A549 (cell line): Measurements from ENCODE around the gene DLGAP1. TPM values are rescaled to one million over a fixed set of nuclear protein-coding genes. Genes with fewer than 3 reads are reported as not detected.

Source experiments
- ATAC-seq, 2 experiments: fragments of 200-7000 bp in 1 of 2; fragments of >200 bp in 1 of 2; cut with Nextera tagmentation in 1 of 2; cut with Tn5 transposase in 1 of 2; 3 replicates each; pipeline versions ENCODE4 v1.8.0 to v1.9.1; 2018 to 2020; ENCODE audit warnings: mild to moderate bottlenecking in 1 of 2, moderate library complexity in 1 of 2
- CTCF ChIA-PET: fragments of 300-600 bp; sonication (Branson Sonifier 250); formaldehyde crosslinking; extraction: SDS; loops from one replicate; lab custom pipeline; 2021; ENCODE audit warnings: antibody characterized with exemption, inconsistent platforms; lab: Yijun Ruan, JAX
- POLR2A ChIA-PET: fragments of 350-600 bp; formaldehyde crosslinking; extraction: SDS; loops from one replicate; lab custom pipeline; 2021; ENCODE audit warnings: antibody characterized with exemption, inconsistent platforms; lab: Yijun Ruan, JAX
- DNase-seq, 2 experiments: peaks; one replicate each; pipeline versions ENCODE4 v3.0.0 to v3.0.0-alpha.2; 2011 to 2016; ENCODE audit warnings: low read depth in 1 of 2, low spot score in 1 of 2
- FAIRE-seq: peaks from 2 replicates; lab custom pipeline; 2011; peaks lifted over from hg19 to GRCh38; lab: Jason Lieb, UNC
- H3K27ac ChIP-seq, 2 experiments: fragments of >200 bp; sonication (Bioruptor Twin); formaldehyde crosslinking; 3 replicates each; pipeline ENCODE4 v1.5.1; 2016 to 2017
- H3K4me1 ChIP-seq: fragments of >200 bp; sonication (Bioruptor Twin); formaldehyde crosslinking; 3 replicates; pipeline ENCODE4 v1.6.1; 2016
- H3K4me2 ChIP-seq: fragments of >200 bp; sonication (Bioruptor Twin); formaldehyde crosslinking; 3 replicates; pipeline ENCODE4 v1.6.1; 2016
- H3K4me3 ChIP-seq: fragments of >200 bp; sonication (Bioruptor Twin); formaldehyde crosslinking; 3 replicates; pipeline ENCODE4 v1.5.1; 2016
- H3K9me3 ChIP-seq: fragments of >200 bp; sonication (Bioruptor Twin); formaldehyde crosslinking; 3 replicates; pipeline ENCODE4 v1.6.1; 2016
- BHLHE40 ChIP-seq: IDR thresholded peaks from 2 replicates; pipeline ENCODE4 v1.6.1; 2012; ENCODE audit warnings: low read depth, low read length, inconsistent platforms
- CTCF ChIP-seq: fragments of >200 bp; sonication (Bioruptor Twin); formaldehyde crosslinking; IDR thresholded peaks from 3 replicates; pipeline ENCODE4 v1.5.1; 2016
- EHF ChIP-seq: fragments of 250-450 bp; sonication (Bioruptor Pico); IDR thresholded peaks from 2 replicates; pipeline ENCODE4 v1.5.0; 2020; ENCODE audit warnings: mild to moderate bottlenecking
- FOXS1 ChIP-seq: fragments of 250-450 bp; sonication (Bioruptor Pico); IDR thresholded peaks from 2 replicates; pipeline ENCODE4 v1.5.0; 2020; ENCODE audit warnings: mild to moderate bottlenecking, moderate library complexity
- HDAC2 ChIP-seq: fragments of 200-600 bp; sonication (generic); IDR thresholded peaks from 2 replicates; pipeline ENCODE4 v1.6.1; 2016
- HES2 ChIP-seq: fragments of >200 bp; sonication (Bioruptor Twin); formaldehyde crosslinking; IDR thresholded peaks from 2 replicates; pipeline ENCODE4 v1.6.1; 2016
- HOXA7 ChIP-seq: fragments of 250-450 bp; sonication (Bioruptor Pico); IDR thresholded peaks from 2 replicates; pipeline ENCODE4 v1.5.0; 2020; ENCODE audit warnings: mild to moderate bottlenecking, moderate library complexity
- JUN ChIP-seq, 2 experiments: fragments of >200 bp; sonication (Bioruptor Twin); formaldehyde crosslinking; IDR thresholded peaks; 2 replicates in 1 of 2; 3 replicates in 1 of 2; pipeline ENCODE4 v1.6.1; 2016 to 2017
- KDM1A ChIP-seq: fragments of 200-600 bp; sonication (generic); IDR thresholded peaks from 2 replicates; pipeline ENCODE4 v1.6.1; 2016; ENCODE audit warnings: low read depth, mild to moderate bottlenecking
- MYC ChIP-seq: IDR thresholded peaks from 2 replicates; pipeline ENCODE4 v1.6.1; 2012; ENCODE audit warnings: mild to moderate bottlenecking, inconsistent platforms, low read length, improper control_type of control experiment, borderline replicate concordance
- NFE2L2 ChIP-seq: fragments of 150-350 bp; conservative IDR thresholded peaks from 2 replicates; pipeline ENCODE4 v1.6.1; 2014; ENCODE audit warnings: low read length
- PBX3 ChIP-seq: IDR thresholded peaks from 2 replicates; pipeline ENCODE4 v1.6.1; 2012
- POLR2AphosphoS2 ChIP-seq: conservative IDR thresholded peaks from 2 replicates; pipeline ENCODE4 v1.6.1; 2012; ENCODE audit warnings: low read length, improper control_type of control experiment, inconsistent platforms
- RAD21 ChIP-seq, 2 experiments: fragments of >200 bp in 1 of 2; sonication (Bioruptor Twin) in 1 of 2; formaldehyde crosslinking in 1 of 2; IDR thresholded peaks in 1 of 2; conservative IDR thresholded peaks in 1 of 2; 2 replicates in 1 of 2; 3 replicates in 1 of 2; pipeline ENCODE4 v1.6.1; 2012 to 2018; ENCODE audit warnings: inconsistent platforms in 1 of 2
- RCOR1 ChIP-seq: fragments of 150-350 bp; IDR thresholded peaks from 2 replicates; pipeline ENCODE4 v1.6.1; 2014; ENCODE audit warnings: antibody characterized with exemption, low read length, low read depth
- SMC3 ChIP-seq: fragments of >200 bp; sonication (Bioruptor Twin); formaldehyde crosslinking; IDR thresholded peaks from 3 replicates; pipeline ENCODE4 v1.6.1; 2018; ENCODE audit warnings: inconsistent platforms
- ZFP36 ChIP-seq: fragments of 450-650 bp; IDR thresholded peaks from 2 replicates; pipeline ENCODE4 v1.6.1; 2014; ENCODE audit warnings: borderline replicate concordance; ENCODE audit not compliant: partially characterized antibody
- WGBS: methylation state at CpG from one replicate; pipeline ENCODE4 v1.1.6; 2017; ENCODE audit errors: missing lambda C conversion rate; 5-methylcytosine and 5-hydroxymethylcytosine counted together
- polyA plus RNA-seq, 4 experiments: library from polyadenylated mRNA; depleted of rRNA in 3 of 4; stranded (reverse); fragments of >200 nt; fragmentation: RNase III in 1 of 4; extraction: RNeasy Plus Mini Kit Qiagen cat#74134 plus additional on column Dnase treatment in 1 of 4; gene quantifications; 2 replicates in 3 of 4; 3 replicates in 1 of 4; pipeline ENCODE4 v1.2.3, GENCODE V29; 2011 to 2017
- TF ChIP-seq, protein P1 (sequence below): IDR thresholded peaks from 2 replicates; pipeline ENCODE4 v1.6.1; 2012
- TF ChIP-seq, protein P2 (sequence below): fragments of 250-450 bp; sonication (Bioruptor Pico); IDR thresholded peaks from 2 replicates; pipeline ENCODE4 v1.5.0; 2020; ENCODE audit warnings: low read depth, mild to moderate bottlenecking, moderate library complexity

The DLGAP1 gene
- polyA plus RNA-seq, 2 of the 4 experiments (the other 2 are of a cell fraction), result 0.04 to 0.12 TPM

GRCh38 chr18:3995476-3996102 is 459.5 kb downstream of the DLGAP1 start:
- H3K9me3 ChIP-seq, result peaks cover 5% of the 10 kb centered on the region; the same call in 1 of the 3 replicates
- peak overlapping the region; percentile 49 to 83 for H3K27ac ChIP-seq
- H3K4me3 ChIP-seq, result no peak overlapping the region
- 5% methylated on average over 8 of the region's 8 CpGs for WGBS
- peak overlapping the region; percentile 61 for H3K4me2 ChIP-seq
- ChIA-PET CTCF (interaction anchor here (0.6 to 3.8 kb wide), 34 partner anchors 9 to 847 kb away, joined by 3 to 45 read pairs (median 4); no protein-coding TSS in a partner anchor), POLR2A (no interaction called here)
- FAIRE-seq, result no peak
- peak; percentile 19 to 53; a peak in 3 of 6 replicates for ATAC-seq
- peak in 1 of 2 experiments; percentile 79 for DNase-seq
- TF ChIP-seq RAD21 (conservative IDR thresholded peaks at IDR 0.05 in 1 of 2, IDR thresholded peaks at IDR 0.05 in 1 of 2), result peak; percentile 74 to 75
- TF ChIP-seq, protein P1, sequence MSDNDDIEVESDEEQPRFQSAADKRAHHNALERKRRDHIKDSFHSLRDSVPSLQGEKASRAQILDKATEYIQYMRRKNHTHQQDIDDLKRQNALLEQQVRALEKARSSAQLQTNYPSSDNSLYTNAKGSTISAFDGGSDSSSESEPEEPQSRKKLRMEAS, result no peak
- peak; percentile 66 for TF ChIP-seq SMC3
- TF ChIP-seq ZFP36, result no peak
- no peak for TF ChIP-seq NFE2L2
- no peak for TF ChIP-seq POLR2AphosphoS2
- no peak for TF ChIP-seq HES2
- TF ChIP-seq CTCF, result peak; percentile 77
- no peak for TF ChIP-seq HDAC2
- TF ChIP-seq, all 56 proteins: peak for 3
- H3K4me1 ChIP-seq, result peaks cover 19% of the 10 kb centered on the region

DNA sequence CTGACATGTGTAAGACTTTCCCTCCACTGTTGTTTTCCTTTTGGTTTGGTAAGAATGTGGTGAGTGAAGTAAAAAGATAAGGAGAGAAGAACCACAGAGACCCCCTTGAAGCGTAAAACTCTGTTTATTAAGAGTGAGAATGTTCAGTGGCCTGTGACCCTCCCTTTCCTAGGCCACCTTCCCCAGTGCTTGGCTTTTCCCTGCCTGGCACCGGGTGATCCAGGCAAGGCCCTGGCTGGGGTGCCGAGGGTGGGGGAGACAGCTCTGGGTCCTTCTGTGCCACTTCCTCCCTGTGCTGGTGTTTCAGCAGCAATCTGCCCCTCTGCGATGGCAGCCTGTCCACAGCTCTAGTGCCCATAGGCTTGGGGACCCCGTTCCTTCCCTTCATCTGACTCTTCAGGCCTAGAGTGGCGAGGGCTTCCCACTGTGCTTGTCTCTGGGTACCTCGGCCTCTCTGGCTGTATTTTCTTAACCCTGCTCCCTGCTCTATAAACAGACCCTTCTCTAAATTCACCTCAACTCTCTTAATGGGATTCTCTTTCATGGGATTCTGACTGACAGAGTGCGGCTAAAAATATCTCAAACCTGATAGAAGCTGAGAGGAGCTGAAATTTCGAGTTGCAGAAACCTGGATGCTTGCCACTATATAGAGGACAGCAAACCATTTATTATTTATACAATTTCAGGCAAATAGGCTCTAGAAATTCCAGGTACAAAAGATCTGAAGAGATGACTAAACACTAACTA is 461.0 kb downstream of the DLGAP1 start:
- TF ChIP-seq, protein P1, result no peak
- no peak for TF ChIP-seq BHLHE40
- TF ChIP-seq MYC, result no peak
- TF ChIP-seq KDM1A, result no peak
- no peak for TF ChIP-seq EHF (CRISPR knock-in tag)
- TF ChIP-seq HES2, result no peak
- no peak for TF ChIP-seq HOXA7 (CRISPR knock-in tag)
- TF ChIP-seq JUN (IDR thresholded peaks at IDR 0.05), result no peak
- TF ChIP-seq FOXS1 (CRISPR knock-in tag), result no peak
- TF ChIP-seq, protein P2, sequence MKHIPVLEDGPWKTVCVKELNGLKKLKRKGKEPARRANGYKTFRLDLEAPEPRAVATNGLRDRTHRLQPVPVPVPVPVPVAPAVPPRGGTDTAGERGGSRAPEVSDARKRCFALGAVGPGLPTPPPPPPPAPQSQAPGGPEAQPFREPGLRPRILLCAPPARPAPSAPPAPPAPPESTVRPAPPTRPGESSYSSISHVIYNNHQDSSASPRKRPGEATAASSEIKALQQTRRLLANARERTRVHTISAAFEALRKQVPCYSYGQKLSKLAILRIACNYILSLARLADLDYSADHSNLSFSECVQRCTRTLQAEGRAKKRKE (CRISPR knock-in tag), result no peak
- no peak for TF ChIP-seq PBX3
- TF ChIP-seq ZFP36, result no peak
- no peak for TF ChIP-seq RCOR1
- WGBS, result 89% methylated on average over 9 of the region's 9 CpGs
- Histone ChIP-seq H3K27ac (peak overlapping the region; percentile 49 to 82), H3K9me3 (peaks cover 5% of the 10 kb centered on the region; the same call in 1 of the 3 replicates), H3K4me1 (peaks cover 19% of the 10 kb centered on the region), H3K4me2 (no peak overlapping the region), H3K4me3 (no peak overlapping the region)
- POLR2A ChIA-PET, result interaction anchor here (0.9 kb wide), 1 partner anchor 223 kb away, joined by 4 read pairs; no protein-coding TSS in a partner anchor
- DNase-seq (no peak), ATAC-seq (no peak), FAIRE-seq (no peak)
- CTCF ChIA-PET, result interaction anchor here (1.0 to 3.8 kb wide), 15 partner anchors 8 to 712 kb away, joined by 3 to 45 read pairs (median 6); no protein-coding TSS in a partner anchor
